B cell (primary cell): ENCODE measurements around the gene GLCCI1. TPM values are rescaled to one million over a fixed set of nuclear protein-coding genes. Genes with fewer than 3 reads are reported as not detected.

Experiments
- ATAC-seq: fragments of 200-7000 bp; cut with Tn5 transposase; one replicate; pipeline ENCODE4 v1.10.0; 2021; ENCODE audit warnings: low read depth, mild to moderate bottlenecking, moderate number of reproducible peaks, moderate library complexity
- CTCF ChIA-PET: fragments of 350-600 bp; sonication (Branson Sonifier 250); formaldehyde crosslinking; loops from one replicate; lab custom pipeline; 2021; ENCODE audit warnings: antibody characterized with exemption, inconsistent platforms; lab: Charles Lee
- POLR2A ChIA-PET: fragments of 350-600 bp; sonication (Branson Sonifier 250); formaldehyde crosslinking; loops from one replicate; lab custom pipeline; 2021; ENCODE audit warnings: antibody characterized with exemption; lab: Charles Lee
- DNase-seq: peaks from one replicate; pipeline ENCODE4 v3.0.0; 2013
- H2AFZ ChIP-seq: 2 replicates; pipeline ENCODE4 v1.6.1; 2012; ENCODE audit warnings: mild to moderate bottlenecking, low read depth, low read length; ENCODE audit not compliant: insufficient read depth, poor library complexity, severe bottlenecking
- H3K27ac ChIP-seq, 2 donors: 1 replicate in 1 of 2; 2 replicates in 1 of 2; pipeline ENCODE4 v1.5.1; 2012 to 2013; ENCODE audit warnings: low read length in 2 of 2, mild to moderate bottlenecking in 2 of 2, moderate library complexity in 1 of 2
- H3K27me3 ChIP-seq, 4 experiments: fragments of 200-600 bp in 1 of 4; sonication (generic) in 1 of 4; replicated peaks in 1 of 4; 1 replicate in 2 of 4; 2 replicates in 2 of 4; pipeline versions ENCODE4 v1.6.1 to v1.7.0; 2013 to 2016; ENCODE audit warnings: low read length in 3 of 4, mild to moderate bottlenecking in 2 of 4, mixed read lengths in 1 of 4, moderate library complexity in 1 of 4; ENCODE audit not compliant: insufficient read depth in 4 of 4, control insufficient read depth in 3 of 4; ENCODE audit errors: control extremely low read depth in 1 of 4
- H3K36me3 ChIP-seq, 2 experiments: replicated peaks in 1 of 2; 1 replicate in 1 of 2; 2 replicates in 1 of 2; pipeline versions ENCODE4 v1.6.1 to v1.7.1; 2013; ENCODE audit warnings: low read length in 1 of 2; ENCODE audit not compliant: insufficient read depth in 2 of 2, control insufficient read depth in 1 of 2; ENCODE audit errors: control extremely low read depth in 1 of 2, extremely low read depth in 1 of 2
- H3K4me1 ChIP-seq, 2 donors: fragments of 200-600 bp in 1 of 2; sonication (generic) in 1 of 2; 1 replicate in 1 of 2; 2 replicates in 1 of 2; pipeline versions ENCODE4 v1.5.1 to v1.6.1; 2013 to 2017; ENCODE audit warnings: low read length in 2 of 2; ENCODE audit not compliant: control insufficient read depth in 2 of 2, insufficient read depth in 2 of 2
- H3K4me2 ChIP-seq: replicated peaks from 2 replicates; pipeline ENCODE3; 2012; ENCODE audit warnings: mild to moderate bottlenecking, low read depth, low read length; ENCODE audit not compliant: poor library complexity, severe bottlenecking
- H3K4me3 ChIP-seq, 5 experiments: fragments of 200-600 bp in 1 of 5; sonication (generic) in 1 of 5; 1 replicate in 3 of 5; 2 replicates in 2 of 5; pipeline versions ENCODE4 v1.5.1 to v1.7.0; 2011 to 2016; ENCODE audit warnings: low read length in 4 of 5, mild to moderate bottlenecking in 4 of 5, low read depth in 2 of 5, control low read depth in 1 of 5, moderate library complexity in 1 of 5; ENCODE audit not compliant: insufficient read depth in 1 of 5; ENCODE audit errors: control extremely low read depth in 1 of 5, extremely low read depth in 1 of 5
- H3K79me2 ChIP-seq: fragments of 200-600 bp; sonication (generic); one replicate; pipeline ENCODE4 v1.6.0; 2016; ENCODE audit warnings: low read length; ENCODE audit not compliant: control insufficient read depth, insufficient read depth
- H3K9ac ChIP-seq: fragments of 200-600 bp; sonication (generic); 2 replicates; pipeline ENCODE4 v1.6.1; 2017; ENCODE audit warnings: mild to moderate bottlenecking, low read length, moderate library complexity
- H3K9me3 ChIP-seq, 3 donors: one replicate each; pipeline versions ENCODE4 v1.6.1 to v1.7.1; 2013; ENCODE audit warnings: low read length in 2 of 3; ENCODE audit not compliant: control insufficient read depth in 2 of 3, insufficient read depth in 1 of 3; ENCODE audit errors: control extremely low read depth in 1 of 3
- H4K20me1 ChIP-seq: 2 replicates; pipeline ENCODE4 v1.6.0; 2012; ENCODE audit warnings: mild to moderate bottlenecking, low read length; ENCODE audit not compliant: insufficient read depth, control insufficient read depth, poor library complexity, severe bottlenecking
- H3K27ac Mint-ChIP-seq: one replicate; pipeline ENCODE4 v1.8.0; 2021; ENCODE audit warnings: mixed read lengths
- H3K27me3 Mint-ChIP-seq: one replicate; pipeline ENCODE4 v1.8.0; 2021; ENCODE audit warnings: mixed read lengths
- H3K4me1 Mint-ChIP-seq: one replicate; pipeline ENCODE4 v1.8.0; 2021; ENCODE audit warnings: mixed read lengths
- H3K4me3 Mint-ChIP-seq: one replicate; pipeline ENCODE4 v1.8.0; 2021; ENCODE audit warnings: mixed read lengths
- H3K9me3 Mint-ChIP-seq: one replicate; pipeline ENCODE4 v1.8.0; 2022; ENCODE audit warnings: mixed read lengths; ENCODE audit not compliant: insufficient read depth
- CTCF ChIP-seq: fragments of 200-600 bp; IDR thresholded peaks from one replicate; pipeline ENCODE4 v1.8.0; 2022; ENCODE audit warnings: antibody characterized with exemption, mild to moderate bottlenecking
- EZH2 ChIP-seq: IDR thresholded peaks from 2 replicates; pipeline ENCODE4 v1.6.1; 2012; ENCODE audit warnings: borderline replicate concordance, low read depth, mild to moderate bottlenecking, moderate library complexity, low read length; ENCODE audit not compliant: insufficient read depth, poor library complexity, severe bottlenecking
- WGBS: methylation state at CpG from one replicate; pipeline ENCODE4 v1.1.5; 2013; ENCODE audit warnings: missing lambda C conversion rate; ENCODE audit not compliant: insufficient coverage; 5-methylcytosine and 5-hydroxymethylcytosine counted together
- intact Hi-C: fragments of 100-400 bp; cut with micrococcal nuclease; formaldehyde crosslinking; loops from one replicate; pipeline ENCODE4 v1.10.0; 2022
- polyA plus RNA-seq: library from polyadenylated mRNA; depleted of rRNA; stranded (reverse); fragments of >200 nt; gene quantifications from 2 replicates; pipeline ENCODE4 v1.2.3, GENCODE V29; 2012
- total RNA-seq, 2 donors: library from RNA; stranded (reverse); fragments of 120-200 nt in 1 of 2; gene quantifications; 1 replicate in 1 of 2; 2 replicates in 1 of 2; pipeline versions ENCODE4 v1.2.3 to v1.2.4, GENCODE V29; 2013 to 2022

The GLCCI1 gene
- total and polyA plus RNA-seq, 2 donors (not counting 1 experiment from before 2014, with no cell fraction given): 17.7 to 50.3 TPM

- Mint-ChIP-seq H3K4me1 (peaks cover 34% of the 10 kb centered on the region), H3K4me3 (no peak overlapping the region), H3K27me3 (no peaks in the 10 kb centered on the region), H3K9me3 (no peaks in the 10 kb centered on the region), H3K27ac (no peak overlapping the region)
- H4K20me1 ChIP-seq: no peaks in the 10 kb centered on the region
- H3K79me2 ChIP-seq: peaks cover 69% of the 10 kb centered on the region
- 79% methylated on average over 5 of the region's 9 CpGs for WGBS
- peak overlapping the region; percentile 75 for H3K4me2 ChIP-seq
- ChIA-PET POLR2A (interaction anchor here (0.7 kb wide), 1 partner anchor 858 kb away, joined by 3 read pairs; no protein-coding TSS in a partner anchor), CTCF (interaction anchor here (3.1 kb wide), 1 partner anchor 218 kb away, joined by 16 read pairs; no protein-coding TSS in a partner anchor)
- no peaks in the 10 kb centered on the region for H3K9me3 ChIP-seq
- no peaks in the 10 kb centered on the region for H3K36me3 ChIP-seq
- DNase-seq (no peak), ATAC-seq (no peak)
- H3K4me3 ChIP-seq: peak overlapping the region in 4 of 5 experiments; percentile 26 to 89 (median 86)
- H3K27ac ChIP-seq: no peak overlapping the region
- TF ChIP-seq CTCF (no peak), EZH2 (no peak)
- H3K27me3 ChIP-seq: no peaks in the 10 kb centered on the region
- no peak overlapping the region for H2AFZ ChIP-seq
- H3K4me1 ChIP-seq: peaks cover 33 to 40% of the 10 kb centered on the region in 2 donors
- intact Hi-C loops: loop anchor here (5.0 kb wide), 1 partner anchor 221 kb away; no protein-coding TSS in a partner anchor
- H3K9ac ChIP-seq: peak overlapping the region; percentile 79
These were observed 2.9 kb downstream of the GLCCI1 start for GRCh38 chr7:7971308-7972040.

GRCh38 chr7:7972128-7972527 is 3.5 kb downstream of the GLCCI1 start:
- ATAC-seq (no peak), DNase-seq (no peak)
- TF ChIP-seq CTCF (no peak), EZH2 (no peak)
- Histone ChIP-seq H3K27me3 (no peaks in the 10 kb centered on the region), H3K9ac (peak overlapping the region; percentile 24), H3K79me2 (peaks cover 75% of the 10 kb centered on the region), H3K4me1 (peaks cover 36 to 46% of the 10 kb centered on the region in 2 donors), H3K27ac (no peak overlapping the region), H4K20me1 (peaks cover under 1% of the 10 kb centered on the region), H3K36me3 (no peaks in the 10 kb centered on the region), H3K4me3 (peak overlapping the region in 3 of 5 experiments; percentile 1 to 13 (median 5)), H2AFZ (peak overlapping the region; percentile 17), H3K9me3 (no peaks in the 10 kb centered on the region), H3K4me2 (peak overlapping the region; percentile 75)
- H3K4me1 Mint-ChIP-seq: peaks cover 38% of the 10 kb centered on the region
- WGBS: 70% methylated on average over 3 of the region's 6 CpGs
- intact Hi-C loops: loop anchor here (5.0 kb wide), 1 partner anchor 220 kb away; no protein-coding TSS in a partner anchor
- H3K27ac Mint-ChIP-seq: no peak overlapping the region
- ChIA-PET CTCF (interaction anchor here (1.0 to 3.1 kb wide), 3 partner anchors 63 to 291 kb away, joined by 3 to 16 read pairs (median 8); no protein-coding TSS in a partner anchor), POLR2A (no interaction called here)
- no peaks in the 10 kb centered on the region for H3K27me3 Mint-ChIP-seq
- no peaks in the 10 kb centered on the region for H3K9me3 Mint-ChIP-seq
- H3K4me3 Mint-ChIP-seq: no peak overlapping the region
